SU-DHL-6 (cell line): ENCODE results near the gene GALNT15.

ENCODE experiments used
- H2AFZ ChIP-seq: fragments of 200-600 bp; sonication (generic); 2 replicates; pipeline ENCODE4 v1.6.1; 2014; ENCODE audit warnings: low read depth, mild to moderate bottlenecking, moderate library complexity, mixed read lengths, antibody characterized with exemption, low read length; ENCODE audit not compliant: severe bottlenecking
- H3F3A ChIP-seq: fragments of 200-600 bp; shearing (Covaris generic); 2 replicates; pipeline ENCODE4 v1.6.0; 2016; ENCODE audit warnings: antibody characterized with exemption, mild to moderate bottlenecking; ENCODE audit not compliant: insufficient read depth
- H3K27ac ChIP-seq: fragments of 200-600 bp; sonication (generic); 2 replicates; pipeline ENCODE4 v1.5.1; 2016; ENCODE audit warnings: low read depth, mild to moderate bottlenecking, low read length, moderate library complexity, mixed read lengths
- H3K27me3 ChIP-seq: fragments of 200-600 bp; sonication (generic), shearing (Covaris generic); 2 replicates; pipeline ENCODE4 v1.6.0; 2014; ENCODE audit warnings: mild to moderate bottlenecking, low read length
- H3K36me3 ChIP-seq: fragments of 200-600 bp; sonication (generic); 2 replicates; pipeline ENCODE4 v1.6.1; 2014; ENCODE audit warnings: mild to moderate bottlenecking, low read length, mixed read lengths
- H3K4me2 ChIP-seq: fragments of 300-600, 200-600 bp; shearing (Covaris generic), sonication (generic); 2 replicates; pipeline ENCODE4 v1.6.0; 2014; ENCODE audit warnings: low read length, low read depth, mild to moderate bottlenecking; ENCODE audit not compliant: poor library complexity, severe bottlenecking
- H3K4me3 ChIP-seq: fragments of 200-600 bp; sonication (generic); 2 replicates; pipeline ENCODE4 v1.5.1; 2014; ENCODE audit warnings: antibody characterized with exemption, low read length, mild to moderate bottlenecking, mixed read lengths; ENCODE audit not compliant: insufficient read depth, poor library complexity, severe bottlenecking
- H3K79me2 ChIP-seq: fragments of 200-600 bp; sonication (generic); 2 replicates; pipeline ENCODE4 v1.6.1; 2014; ENCODE audit warnings: mild to moderate bottlenecking, low read length, moderate library complexity; ENCODE audit not compliant: insufficient read depth
- H3K9ac ChIP-seq: fragments of 200-600 bp; sonication (generic); 2 replicates; pipeline ENCODE4 v1.7.0; 2014; ENCODE audit warnings: mild to moderate bottlenecking, low read length
- H3K9me2 ChIP-seq: fragments of 200-600 bp; sonication (generic); replicated peaks from 2 replicates; pipeline ENCODE4 v1.6.1; 2014; ENCODE audit warnings: low read length; ENCODE audit not compliant: insufficient read depth
- H3K9me3 ChIP-seq: fragments of 200-600 bp; sonication (generic); 2 replicates; pipeline ENCODE4 v1.6.1; 2014; ENCODE audit warnings: low read length, mixed read lengths; ENCODE audit not compliant: insufficient read depth
- H4K20me1 ChIP-seq: fragments of 200-600 bp; sonication (generic); 2 replicates; pipeline ENCODE4 v1.6.1; 2014; ENCODE audit warnings: low read depth, mild to moderate bottlenecking, antibody characterized with exemption, low read length, moderate library complexity, mixed read lengths
- CTCF ChIP-seq: fragments of 200-600 bp; sonication (generic); IDR thresholded peaks from one replicate; pipeline ENCODE4 v1.5.1; 2017; ENCODE audit warnings: antibody characterized with exemption, mild to moderate bottlenecking, low read length, moderate library complexity; ENCODE audit not compliant: insufficient read depth, poor library complexity, severe bottlenecking
- EZH2phosphoT487 ChIP-seq: fragments of 200-600 bp; sonication (generic), shearing (Covaris generic); conservative IDR thresholded peaks from 2 replicates; pipeline ENCODE4 v1.6.1; 2018; ENCODE audit warnings: mild to moderate bottlenecking, antibody characterized with exemption, low read length, moderate library complexity, mixed read lengths

The GALNT15 gene

GRCh38 chr3:16137977-16138376 is 36.5 kb upstream of the GALNT15 start:
- Histone ChIP-seq H3K4me3 (no peak overlapping the region), H3K4me2 (no peak overlapping the region), H3K9me2 (no peaks in the 10 kb centered on the region), H3K27me3 (no peaks in the 10 kb centered on the region; the same call in 1 of the 2 replicates), H3K9ac (no peak overlapping the region), H3K79me2 (no peaks in the 10 kb centered on the region), H3K9me3 (no peaks in the 10 kb centered on the region), H3F3A (no peaks in the 10 kb centered on the region), H3K36me3 (no peaks in the 10 kb centered on the region), H4K20me1 (no peaks in the 10 kb centered on the region), H2AFZ (no peak overlapping the region), H3K27ac (no peak overlapping the region)
- TF ChIP-seq CTCF (no peak), EZH2phosphoT487 (no peak)

GRCh38 chr3:16140116-16140893 is 34.2 kb upstream of the GALNT15 start:
- Histone ChIP-seq H3K4me2 (no peak overlapping the region), H3K9me3 (no peaks in the 10 kb centered on the region), H3K27ac (no peak overlapping the region), H2AFZ (no peak overlapping the region), H4K20me1 (no peaks in the 10 kb centered on the region), H3F3A (no peaks in the 10 kb centered on the region), H3K4me3 (no peak overlapping the region), H3K79me2 (no peaks in the 10 kb centered on the region), H3K27me3 (peaks cover 4% of the 10 kb centered on the region; the same call in 1 of the 2 replicates), H3K9me2 (no peaks in the 10 kb centered on the region), H3K36me3 (no peaks in the 10 kb centered on the region), H3K9ac (no peak overlapping the region)
- TF ChIP-seq CTCF (no peak), EZH2phosphoT487 (no peak)

GRCh38 chr3:16140894-16141285 is 33.6 kb upstream of the GALNT15 start:
- Histone ChIP-seq H3K27me3 (peaks cover 4% of the 10 kb centered on the region; the same call in 1 of the 2 replicates), H3K9me2 (no peaks in the 10 kb centered on the region), H3K9ac (no peak overlapping the region), H3F3A (no peaks in the 10 kb centered on the region), H2AFZ (no peak overlapping the region), H3K9me3 (no peaks in the 10 kb centered on the region), H4K20me1 (no peaks in the 10 kb centered on the region), H3K4me3 (no peak overlapping the region), H3K79me2 (no peaks in the 10 kb centered on the region), H3K4me2 (no peak overlapping the region), H3K27ac (no peak overlapping the region), H3K36me3 (no peaks in the 10 kb centered on the region)
- no peak for TF ChIP-seq EZH2phosphoT487
- TF ChIP-seq CTCF, result no peak
